ENCODE measurements around the gene FRMPD2. TPM values are rescaled to one million over a fixed set of nuclear protein-coding genes. Genes with fewer than 3 reads are reported as not detected.

Gene FRMPD2
- total and polyA plus RNA-seq, 2 of the 4 experiments (the other 2 are of a cell fraction), result 0.18 TPM; not detected in 1

- no peaks in the 10 kb centered on the region for H3K9me3 ChIP-seq (ENCODE audit: control insufficient read depth, insufficient read depth, low read length)
- H2BK15ac ChIP-seq (ENCODE audit: low read depth, low read length), result no peak overlapping the region
- no peak overlapping the region for H3K4me2 ChIP-seq (ENCODE audit: low read depth, low read length)
- no peak overlapping the region for H3K56ac ChIP-seq (ENCODE audit: extremely low read depth, insufficient read depth, low read length)
- peaks cover 5% of the 10 kb centered on the region; the same call in 1 of the 2 replicates for H3K27me3 ChIP-seq (ENCODE audit: control insufficient read depth, insufficient read depth, low read length)
- H3K23ac ChIP-seq (ENCODE audit: low read depth, low read length), result no peak overlapping the region
- H4K5ac ChIP-seq (ENCODE audit: low read depth, low read length), result no peak overlapping the region
- no peak overlapping the region for H2AFZ ChIP-seq (replicated peaks; ENCODE audit: low read length, poor library complexity)
- no peaks in the 10 kb centered on the region for H4K20me1 ChIP-seq (ENCODE audit: insufficient read depth, low read length)
- H3K4me3 ChIP-seq (ENCODE audit: insufficient read depth, low read depth, low read length), result no peak overlapping the region
- intact Hi-C loops (cut with micrococcal nuclease) (no loop called here), dilution Hi-C loops (cut with HindIII; ENCODE audit: low sequenced_read_pairs, unreplicated experiment) (no loop called here), in situ Hi-C loops (cut with MboI; ENCODE audit: low sequenced_read_pairs) (no loop called here)
- ChIA-PET POLR2A (ENCODE audit: unreplicated experiment) (no interaction called here), CTCF (no interaction called here)
- TF ChIP-seq CEBPB (IDR thresholded peaks at IDR 0.05; ENCODE audit: low read depth, low read length), result no peak
- TF ChIP-seq, protein P1, sequence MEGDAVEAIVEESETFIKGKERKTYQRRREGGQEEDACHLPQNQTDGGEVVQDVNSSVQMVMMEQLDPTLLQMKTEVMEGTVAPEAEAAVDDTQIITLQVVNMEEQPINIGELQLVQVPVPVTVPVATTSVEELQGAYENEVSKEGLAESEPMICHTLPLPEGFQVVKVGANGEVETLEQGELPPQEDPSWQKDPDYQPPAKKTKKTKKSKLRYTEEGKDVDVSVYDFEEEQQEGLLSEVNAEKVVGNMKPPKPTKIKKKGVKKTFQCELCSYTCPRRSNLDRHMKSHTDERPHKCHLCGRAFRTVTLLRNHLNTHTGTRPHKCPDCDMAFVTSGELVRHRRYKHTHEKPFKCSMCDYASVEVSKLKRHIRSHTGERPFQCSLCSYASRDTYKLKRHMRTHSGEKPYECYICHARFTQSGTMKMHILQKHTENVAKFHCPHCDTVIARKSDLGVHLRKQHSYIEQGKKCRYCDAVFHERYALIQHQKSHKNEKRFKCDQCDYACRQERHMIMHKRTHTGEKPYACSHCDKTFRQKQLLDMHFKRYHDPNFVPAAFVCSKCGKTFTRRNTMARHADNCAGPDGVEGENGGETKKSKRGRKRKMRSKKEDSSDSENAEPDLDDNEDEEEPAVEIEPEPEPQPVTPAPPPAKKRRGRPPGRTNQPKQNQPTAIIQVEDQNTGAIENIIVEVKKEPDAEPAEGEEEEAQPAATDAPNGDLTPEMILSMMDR (conservative IDR thresholded peaks at IDR 0.05; ENCODE audit: low read depth, low read length), result no peak
- TF ChIP-seq RAD21 (IDR thresholded peaks at IDR 0.05; ENCODE audit: low read length), result no peak
- no peak for TF ChIP-seq MAZ (IDR thresholded peaks at IDR 0.05; ENCODE audit: borderline replicate concordance, low read depth, low read length)
- TF ChIP-seq FOS (IDR thresholded peaks at IDR 0.05; ENCODE audit: low read depth, low read length), result no peak
- TF ChIP-seq MXI1 (IDR thresholded peaks at IDR 0.05; ENCODE audit: borderline replicate concordance, low read depth, low read length), result no peak
- no peak for TF ChIP-seq NFE2L2 (IDR thresholded peaks at IDR 0.05; ENCODE audit: low read depth, low read length)
- TF ChIP-seq RCOR1 (IDR thresholded peaks at IDR 0.05; ENCODE audit: insufficient replicate concordance, low read length), result no peak
- TF ChIP-seq POLR2A (IDR thresholded peaks at IDR 0.05; ENCODE audit: low read depth, low read length), result no peak
- TF ChIP-seq, protein P2, sequence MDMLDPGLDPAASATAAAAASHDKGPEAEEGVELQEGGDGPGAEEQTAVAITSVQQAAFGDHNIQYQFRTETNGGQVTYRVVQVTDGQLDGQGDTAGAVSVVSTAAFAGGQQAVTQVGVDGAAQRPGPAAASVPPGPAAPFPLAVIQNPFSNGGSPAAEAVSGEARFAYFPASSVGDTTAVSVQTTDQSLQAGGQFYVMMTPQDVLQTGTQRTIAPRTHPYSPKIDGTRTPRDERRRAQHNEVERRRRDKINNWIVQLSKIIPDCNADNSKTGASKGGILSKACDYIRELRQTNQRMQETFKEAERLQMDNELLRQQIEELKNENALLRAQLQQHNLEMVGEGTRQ (IDR thresholded peaks at IDR 0.05; ENCODE audit: low read depth, low read length), result no peak
- no peak for TF ChIP-seq RFX5 (IDR thresholded peaks at IDR 0.05; ENCODE audit: low read depth, low read length)
- TF ChIP-seq, protein P3, sequence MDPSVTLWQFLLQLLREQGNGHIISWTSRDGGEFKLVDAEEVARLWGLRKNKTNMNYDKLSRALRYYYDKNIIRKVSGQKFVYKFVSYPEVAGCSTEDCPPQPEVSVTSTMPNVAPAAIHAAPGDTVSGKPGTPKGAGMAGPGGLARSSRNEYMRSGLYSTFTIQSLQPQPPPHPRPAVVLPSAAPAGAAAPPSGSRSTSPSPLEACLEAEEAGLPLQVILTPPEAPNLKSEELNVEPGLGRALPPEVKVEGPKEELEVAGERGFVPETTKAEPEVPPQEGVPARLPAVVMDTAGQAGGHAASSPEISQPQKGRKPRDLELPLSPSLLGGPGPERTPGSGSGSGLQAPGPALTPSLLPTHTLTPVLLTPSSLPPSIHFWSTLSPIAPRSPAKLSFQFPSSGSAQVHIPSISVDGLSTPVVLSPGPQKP (IDR thresholded peaks at IDR 0.05; ENCODE audit: borderline replicate concordance, low read depth, low read length), result no peak
- TF ChIP-seq BHLHE40 (IDR thresholded peaks at IDR 0.05; ENCODE audit: low read depth, low read length), result no peak
- no peak for TF ChIP-seq SMC3 (IDR thresholded peaks at IDR 0.05; ENCODE audit: low read depth, low read length)
- no peak for TF ChIP-seq CHD1 (IDR thresholded peaks at IDR 0.05; ENCODE audit: low read depth, low read length)
- no peak for TF ChIP-seq MAFK (IDR thresholded peaks at IDR 0.05; ENCODE audit: low read depth, low read length)
- no peaks in the 10 kb centered on the region for H3K36me3 ChIP-seq (ENCODE audit: control insufficient read depth, insufficient read depth, low read length)
- H3K9me1 ChIP-seq (ENCODE audit: insufficient read depth, low read length), result no peaks in the 10 kb centered on the region
- no peak overlapping the region for H3K4ac ChIP-seq (ENCODE audit: low read depth, low read length)
- H2BK5ac ChIP-seq (ENCODE audit: low read depth, low read length, poor library complexity, severe bottlenecking), result no peak overlapping the region
- peaks cover 3% of the 10 kb centered on the region; the same call in 1 of the 2 replicates for H3K4me1 ChIP-seq (ENCODE audit: control insufficient read depth, insufficient read depth, low read length)
- 80% methylated on average over 1 of the region's 8 CpGs; no CpG with 5 or more reads in 1 of the 2 experiments for WGBS, 2 experiments (ENCODE audit: extremely low coverage in 2 of 2, insufficient read length in 1 of 2)
- no peak overlapping the region for H3K9ac ChIP-seq (ENCODE audit: low read depth, low read length)
- H3K79me1 ChIP-seq (ENCODE audit: low read depth in 1 of 2, low read length in 2 of 2), result no peaks in the 10 kb centered on the region
- H2AK5ac ChIP-seq (ENCODE audit: low read depth, low read length), result no peak overlapping the region
- H2BK120ac ChIP-seq (ENCODE audit: low read depth, low read length), result no peak overlapping the region
- no peak overlapping the region for H3K18ac ChIP-seq (ENCODE audit: low read depth, low read length)
- H2BK20ac ChIP-seq (ENCODE audit: low read depth, low read length), result no peak overlapping the region
- ATAC-seq (ENCODE audit: low read depth), result no peak
- no peak overlapping the region for H3K27ac ChIP-seq (ENCODE audit: insufficient read depth, low read length)
- DNase-seq, result no peak
- BruUV-seq (replicated peaks), result no TSS peak
- H2AK9ac ChIP-seq (replicated peaks; ENCODE audit: low read depth, low read length, poor library complexity), result no peak overlapping the region
- H4K91ac ChIP-seq (ENCODE audit: insufficient read depth, low read depth, low read length), result no peak overlapping the region
- H3K14ac ChIP-seq (replicated peaks; ENCODE audit: low read depth, low read length), result no peak overlapping the region
- H4K8ac ChIP-seq (ENCODE audit: low read depth in 2 of 2, low read length in 2 of 2), result no peak overlapping the region
These were observed 24.6 kb downstream of the FRMPD2 start for GRCh38 chr10:48249763-48250351.
